ENCODE measurements around the gene WWTR1.

The WWTR1 gene

DNA sequence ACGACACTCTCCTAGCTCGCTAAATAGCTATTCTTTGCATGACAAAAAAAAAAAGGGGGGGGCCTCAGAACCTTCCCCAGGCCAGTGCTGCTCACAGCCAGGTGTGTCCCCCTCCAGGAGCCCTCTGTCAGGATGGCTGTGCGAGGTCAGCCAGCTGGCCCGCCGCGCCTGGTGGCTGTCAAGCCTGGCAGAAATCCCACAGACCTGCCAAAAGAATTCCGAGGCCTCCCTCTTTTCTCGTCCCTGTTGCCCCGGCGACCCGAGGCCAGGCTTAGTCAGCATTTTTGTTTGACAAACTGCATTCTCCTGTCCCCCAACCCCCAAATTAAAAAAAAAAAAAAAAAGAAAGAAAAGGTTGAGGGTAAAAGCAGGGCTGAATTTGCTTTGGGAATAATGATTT is 121.4 kb downstream of the WWTR1 start:
- in situ Hi-C loops (cut with MboI; ENCODE audit: low sequenced_read_pairs) = no loop called here

GRCh38 chr3:149535333-149535685 is 122.5 kb downstream of the WWTR1 start:
- in situ Hi-C loops (cut with MboI; ENCODE audit: low sequenced_read_pairs) = no loop called here

DNA sequence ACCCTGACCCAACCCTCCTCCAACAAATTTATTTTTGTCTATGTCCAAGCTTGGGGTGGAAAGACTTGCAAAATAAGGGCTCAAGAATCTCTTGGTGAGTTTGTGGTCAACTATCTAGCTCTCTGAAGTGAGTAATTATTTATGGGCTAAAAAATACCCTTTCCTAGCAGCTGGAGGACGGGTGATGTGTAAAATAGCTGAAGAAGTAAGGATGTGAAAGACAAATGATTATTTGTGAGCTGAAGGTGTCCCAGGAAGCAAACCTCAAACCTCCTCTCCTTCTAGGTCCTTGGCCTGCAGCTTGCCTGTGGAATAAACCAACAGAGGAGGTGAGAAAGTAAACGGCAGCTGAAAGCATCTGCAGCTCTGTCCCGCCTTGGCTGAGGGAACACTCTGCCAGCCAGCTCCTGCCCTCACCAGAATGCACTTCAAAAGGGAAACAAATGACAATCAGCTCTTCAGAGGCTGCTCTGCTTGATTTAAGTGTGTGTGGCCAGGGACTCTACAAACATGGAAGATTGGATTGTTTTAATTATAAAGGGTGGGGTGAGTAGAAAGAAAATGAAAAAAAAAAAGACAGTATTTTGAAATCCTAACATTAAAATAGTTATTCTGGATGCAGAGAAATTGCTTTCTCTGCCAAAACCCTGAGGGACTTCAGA is 123.0 kb downstream of the WWTR1 start:
- in situ Hi-C loops (cut with MboI; ENCODE audit: low sequenced_read_pairs) = no loop called here

DNA sequence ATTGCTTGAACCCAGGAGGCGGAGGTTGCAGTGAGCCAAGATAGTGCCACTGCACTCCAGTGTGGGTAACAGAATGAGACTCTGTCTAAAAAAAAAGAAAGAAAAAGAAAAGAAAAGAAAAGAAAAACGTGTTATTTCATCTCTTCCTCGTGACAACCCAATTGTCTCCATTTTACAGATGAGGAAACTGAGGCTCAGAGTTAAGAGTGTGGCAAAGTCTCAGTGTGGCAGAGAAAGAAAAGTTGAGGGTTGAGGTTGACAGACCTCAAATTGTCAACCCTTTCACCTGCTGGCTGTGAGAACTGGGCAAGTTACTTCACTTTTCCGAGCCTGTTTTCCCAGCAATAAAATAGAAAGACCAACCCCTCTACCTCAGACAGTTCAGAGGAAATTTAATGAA is 123.7 kb downstream of the WWTR1 start:
- in situ Hi-C loops (cut with MboI; ENCODE audit: low sequenced_read_pairs) = no loop called here

- in situ Hi-C loops (cut with MboI; ENCODE audit: low sequenced_read_pairs) = no loop called here
Measured at GRCh38 chr3:149532489-149533180, 125.2 kb downstream of the WWTR1 start.

- in situ Hi-C loops (cut with MboI; ENCODE audit: low sequenced_read_pairs) = no loop called here
Measured at GRCh38 chr3:149529099-149529498, 128.7 kb downstream of the WWTR1 start.

DNA sequence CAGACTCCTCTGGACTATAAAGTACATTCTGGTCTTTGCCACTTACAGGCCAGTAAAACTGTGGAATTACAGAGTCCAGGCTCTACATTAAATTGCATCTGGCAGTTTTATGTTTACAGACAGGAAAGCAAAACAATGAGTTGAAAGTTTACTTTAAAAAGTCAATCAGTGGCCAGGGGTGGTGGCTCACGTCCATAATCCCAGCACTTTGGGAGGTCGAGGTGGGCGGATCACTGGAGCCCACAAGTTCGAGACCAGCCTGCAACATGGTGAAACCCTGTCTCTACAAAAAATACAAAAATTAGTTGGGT is 129.5 kb downstream of the WWTR1 start:
- in situ Hi-C loops (cut with MboI; ENCODE audit: low sequenced_read_pairs) = no loop called here

- in situ Hi-C loops (cut with MboI; ENCODE audit: low sequenced_read_pairs) = no loop called here
Measured at GRCh38 chr3:149527531-149528339, 130.1 kb downstream of the WWTR1 start.

- in situ Hi-C loops (cut with MboI; ENCODE audit: low sequenced_read_pairs) = loop anchor here (25.0 kb wide), 1 partner anchor 189 kb away; no protein-coding TSS in a partner anchor
Measured at GRCh38 chr3:149523512-149524299, 134.1 kb downstream of the WWTR1 start.

DNA sequence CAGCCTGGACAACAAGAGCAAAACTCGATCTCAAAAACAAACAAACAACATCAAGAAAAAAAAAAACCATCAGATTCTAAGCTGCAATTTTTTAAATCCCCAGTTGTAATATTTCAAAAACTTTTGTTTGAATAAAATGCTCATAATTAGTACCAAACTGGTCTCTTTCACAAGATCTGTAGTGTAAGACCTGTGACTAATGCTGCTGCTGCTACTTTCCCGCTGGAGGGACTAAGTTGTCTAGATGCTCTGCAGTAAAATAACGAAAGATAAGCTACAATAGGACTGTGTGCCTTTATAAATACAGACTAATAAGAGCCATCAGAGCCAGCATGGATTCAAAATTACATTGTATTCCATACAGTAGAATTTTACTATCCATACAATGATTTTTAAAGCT is 137.9 kb downstream of the WWTR1 start:
- in situ Hi-C loops (cut with MboI; ENCODE audit: low sequenced_read_pairs) = loop anchor here (25.0 kb wide), 1 partner anchor 192 kb away; no protein-coding TSS in a partner anchor

- in situ Hi-C loops (cut with MboI; ENCODE audit: low sequenced_read_pairs) = loop anchor here (25.0 kb wide), 1 partner anchor 195 kb away; no protein-coding TSS in a partner anchor
Measured at GRCh38 chr3:149516920-149517319, 140.9 kb downstream of the WWTR1 start.

DNA sequence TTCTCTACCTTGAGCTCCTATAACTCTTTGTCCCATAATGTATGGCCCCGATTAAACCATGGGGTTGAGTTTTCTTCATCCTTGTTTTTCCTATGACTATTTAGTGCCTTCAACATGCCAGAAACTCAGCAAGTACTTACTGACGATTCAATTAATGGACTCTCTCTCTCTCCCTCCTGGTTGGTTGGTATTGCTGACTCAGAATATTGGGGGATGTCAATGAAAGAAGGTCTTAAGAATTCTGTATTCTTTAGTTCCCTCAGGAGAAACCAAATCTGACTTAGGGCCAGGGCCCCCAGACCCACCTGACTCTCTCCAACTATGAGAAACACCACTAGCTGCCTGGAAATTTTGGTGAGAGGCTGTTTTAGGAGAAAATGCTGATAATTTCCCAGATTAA is 142.6 kb downstream of the WWTR1 start:
- in situ Hi-C loops (cut with MboI; ENCODE audit: low sequenced_read_pairs) = loop anchor here (25.0 kb wide), 1 partner anchor 197 kb away; no protein-coding TSS in a partner anchor

GRCh38 chr3:149514471-149514870 is 143.4 kb downstream of the WWTR1 start:
- in situ Hi-C loops (cut with MboI; ENCODE audit: low sequenced_read_pairs) = loop anchor here (25.0 kb wide), 1 partner anchor 198 kb away; no protein-coding TSS in a partner anchor

GRCh38 chr3:149512073-149512782 is 145.6 kb downstream of the WWTR1 start:
- in situ Hi-C loops (cut with MboI; ENCODE audit: low sequenced_read_pairs) = loop anchor here (25.0 kb wide), 1 partner anchor 200 kb away; no protein-coding TSS in a partner anchor

GRCh38 chr3:149511040-149511626 is 146.7 kb downstream of the WWTR1 start:
- in situ Hi-C loops (cut with MboI; ENCODE audit: low sequenced_read_pairs) = loop anchor here (25.0 kb wide), 1 partner anchor 201 kb away; no protein-coding TSS in a partner anchor

GRCh38 chr3:149510480-149510879 is 147.3 kb downstream of the WWTR1 start:
- in situ Hi-C loops (cut with MboI; ENCODE audit: low sequenced_read_pairs) = loop anchor here (25.0 kb wide), 1 partner anchor 202 kb away; no protein-coding TSS in a partner anchor

DNA sequence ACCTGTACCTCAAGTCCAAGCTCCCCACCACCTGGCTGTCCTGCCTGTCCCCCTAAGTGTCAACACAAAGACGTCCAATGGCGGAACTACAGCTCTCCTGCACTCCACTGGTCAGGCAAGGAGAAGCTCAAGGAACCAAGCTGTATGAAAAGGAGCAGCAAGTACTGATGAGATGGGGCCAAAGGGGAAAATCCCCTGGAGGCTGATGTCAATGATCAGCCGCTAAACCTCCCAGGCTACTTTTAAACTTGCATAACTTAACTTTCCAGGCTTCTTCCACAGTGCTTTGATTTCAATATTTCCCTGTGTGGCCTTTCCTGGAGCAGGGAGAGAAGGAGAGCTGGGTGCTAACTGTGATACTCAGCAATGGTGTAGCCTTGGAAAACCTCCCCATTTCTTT is 148.3 kb downstream of the WWTR1 start:
- in situ Hi-C loops (cut with MboI; ENCODE audit: low sequenced_read_pairs) = loop anchor here (25.0 kb wide), 1 partner anchor 203 kb away; no protein-coding TSS in a partner anchor

DNA sequence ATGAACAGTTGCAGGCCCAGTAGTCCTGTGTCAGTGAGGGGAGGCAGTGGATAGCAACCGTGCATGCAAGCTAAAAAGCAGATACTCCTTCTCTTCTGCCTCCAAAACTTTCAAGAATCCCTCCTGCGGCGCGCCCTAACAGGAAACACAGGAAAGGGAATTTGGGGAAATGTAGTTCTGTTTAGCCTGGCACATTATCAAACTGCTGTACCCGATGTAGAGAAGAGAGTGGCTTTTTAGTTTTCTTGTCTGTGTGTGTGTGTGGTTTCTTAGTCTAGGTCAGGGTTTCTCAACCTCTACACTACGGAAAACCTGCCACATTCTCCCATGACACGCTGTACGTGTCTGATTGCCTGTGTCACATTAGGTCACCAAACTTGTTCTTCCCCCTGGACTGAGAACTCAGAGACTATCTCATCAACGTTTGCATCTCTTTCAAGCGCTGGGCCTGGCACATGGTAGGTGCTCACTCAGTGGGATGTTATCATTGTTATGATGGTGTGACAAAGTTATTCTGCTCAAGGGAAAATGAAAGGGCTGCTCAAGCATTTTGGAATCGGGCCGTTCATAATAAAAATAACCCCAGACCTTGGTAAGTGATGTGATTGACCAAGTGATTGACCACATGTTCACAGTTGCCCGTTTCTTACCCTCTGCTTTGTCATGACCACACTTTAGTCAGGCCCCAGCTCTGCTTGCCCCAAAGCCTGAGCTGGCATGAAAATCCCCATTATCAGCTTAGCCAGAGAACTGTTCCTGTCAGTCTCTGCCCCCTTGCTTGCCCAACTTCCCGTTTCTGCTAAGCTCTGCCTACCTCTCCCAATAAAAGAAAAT is 150.1 kb downstream of the WWTR1 start:
- in situ Hi-C loops (cut with MboI; ENCODE audit: low sequenced_read_pairs) = loop anchor here (25.0 kb wide), 1 partner anchor 205 kb away; no protein-coding TSS in a partner anchor

DNA sequence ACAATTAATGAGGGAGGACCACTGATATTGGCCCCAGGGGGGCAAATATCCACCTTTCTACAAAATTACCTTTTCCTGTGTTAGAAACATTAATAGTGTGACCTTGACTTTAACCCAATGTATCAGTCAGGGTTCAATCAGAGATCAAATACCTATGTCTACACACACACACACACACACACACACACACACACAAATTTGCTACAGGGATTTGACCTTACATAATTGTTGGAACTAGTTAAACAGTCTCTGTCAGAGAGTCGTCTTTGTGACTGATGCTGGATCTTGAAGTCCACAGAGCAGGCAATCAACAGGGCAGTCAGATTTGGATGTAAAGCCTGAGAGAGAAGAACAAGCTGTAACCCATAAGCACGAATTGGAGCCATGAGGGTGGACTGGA is 150.9 kb downstream of the WWTR1 start:
- in situ Hi-C loops (cut with MboI; ENCODE audit: low sequenced_read_pairs) = loop anchor here (25.0 kb wide), 1 partner anchor 205 kb away; no protein-coding TSS in a partner anchor

Data from HL-60/S4 treated with phorbol 12-myristate 13-acetate at 8.2 ng/mL for 4 days and 3 days (cell line).